Measurements from ENCODE around the gene TAS2R14. TPM values are rescaled to one million over a fixed set of nuclear protein-coding genes. Genes with fewer than 3 reads are reported as not detected.

Gene TAS2R14, protein sequence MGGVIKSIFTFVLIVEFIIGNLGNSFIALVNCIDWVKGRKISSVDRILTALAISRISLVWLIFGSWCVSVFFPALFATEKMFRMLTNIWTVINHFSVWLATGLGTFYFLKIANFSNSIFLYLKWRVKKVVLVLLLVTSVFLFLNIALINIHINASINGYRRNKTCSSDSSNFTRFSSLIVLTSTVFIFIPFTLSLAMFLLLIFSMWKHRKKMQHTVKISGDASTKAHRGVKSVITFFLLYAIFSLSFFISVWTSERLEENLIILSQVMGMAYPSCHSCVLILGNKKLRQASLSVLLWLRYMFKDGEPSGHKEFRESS
- total RNA-seq (ENCODE audit: unreplicated experiment): 2.0 TPM
- long read RNA-seq, partial matches to known transcripts: 0 of 1 reads
- long read RNA-seq, other reads (novel, unspliced or antisense): 1 of 1 reads

DNA sequence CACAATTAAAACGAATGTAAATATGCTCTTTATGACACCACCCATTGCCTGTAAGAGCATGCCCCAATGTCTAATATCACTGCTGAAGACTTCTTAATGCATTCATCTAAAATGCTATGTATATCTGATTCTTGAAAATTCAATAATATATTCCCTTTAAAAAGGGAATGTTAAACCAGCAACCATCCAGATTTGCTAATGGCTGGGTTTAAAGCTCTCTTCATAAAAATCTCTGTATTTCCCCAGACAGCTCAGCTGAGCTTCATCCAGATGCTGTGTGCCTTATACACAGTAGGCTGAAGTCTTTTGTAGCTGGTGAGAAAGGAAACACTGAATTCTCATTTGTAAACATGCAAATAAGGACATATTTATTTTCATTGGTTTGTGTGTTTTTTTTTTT is at the start of gene TAS2R14:
TAS2R14 (minus strand) TSS at position 101 of the 400 bp plus-strand sequence; CDS start at position 45, 56 bp downstream.
- DNase-seq (ENCODE audit: low spot score): no peak
- Mint-ChIP-seq H3K27ac (ENCODE audit: unreplicated experiment) (no peak within 1 kb of the TSS), H3K4me3 (ENCODE audit: unreplicated experiment) (no peak within 1 kb of the TSS), H3K27me3 (ENCODE audit: unreplicated experiment) (no peaks in the 10 kb centered on the region), H3K36me3 (ENCODE audit: low read depth, unreplicated experiment) (no peaks in the 10 kb centered on the region), H3K4me1 (ENCODE audit: unreplicated experiment) (peaks cover 17% of the 10 kb centered on the region), H3K9me3 (ENCODE audit: unreplicated experiment) (no peaks in the 10 kb centered on the region)
- no peak for TF ChIP-seq CTCF (IDR thresholded peaks at IDR 0.05; ENCODE audit: unreplicated experiment)

DNA sequence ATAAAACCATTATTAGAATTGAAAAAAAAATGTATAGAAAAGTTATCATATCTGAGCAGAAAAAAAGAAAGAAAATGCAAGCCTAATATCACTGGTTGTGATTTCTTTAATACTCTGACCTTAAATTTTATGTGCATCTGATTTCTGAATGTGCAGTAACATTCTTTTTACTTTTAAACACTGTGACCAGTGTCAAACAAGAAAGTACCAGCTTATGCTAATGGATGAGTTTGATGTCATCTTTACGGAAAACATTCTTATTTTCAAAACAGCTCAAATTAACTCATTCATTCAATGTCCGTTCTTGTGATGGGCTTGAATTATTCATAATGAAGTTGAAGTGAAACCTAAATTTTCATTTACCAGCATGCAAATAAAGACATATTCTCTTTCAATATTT is 47.7 kb upstream of the TAS2R14 start, which contains the start of gene TAS2R50:
TAS2R50 (minus strand) TSS at position 101 of the 400 bp plus-strand sequence; CDS start at position 49, 52 bp downstream.
- Mint-ChIP-seq H3K4me3 (ENCODE audit: unreplicated experiment) (no peak within 1 kb of the TSS), H3K27me3 (ENCODE audit: unreplicated experiment) (no peaks in the 10 kb centered on the region), H3K9me3 (ENCODE audit: unreplicated experiment) (no peaks in the 10 kb centered on the region), H3K27ac (ENCODE audit: unreplicated experiment) (no peak within 1 kb of the TSS), H3K4me1 (ENCODE audit: unreplicated experiment) (no peaks in the 10 kb centered on the region), H3K36me3 (ENCODE audit: low read depth, unreplicated experiment) (peaks cover 4% of the 10 kb centered on the region)
- DNase-seq (ENCODE audit: low spot score): no peak
- no peak for TF ChIP-seq CTCF (IDR thresholded peaks at IDR 0.05; ENCODE audit: unreplicated experiment)

DNA sequence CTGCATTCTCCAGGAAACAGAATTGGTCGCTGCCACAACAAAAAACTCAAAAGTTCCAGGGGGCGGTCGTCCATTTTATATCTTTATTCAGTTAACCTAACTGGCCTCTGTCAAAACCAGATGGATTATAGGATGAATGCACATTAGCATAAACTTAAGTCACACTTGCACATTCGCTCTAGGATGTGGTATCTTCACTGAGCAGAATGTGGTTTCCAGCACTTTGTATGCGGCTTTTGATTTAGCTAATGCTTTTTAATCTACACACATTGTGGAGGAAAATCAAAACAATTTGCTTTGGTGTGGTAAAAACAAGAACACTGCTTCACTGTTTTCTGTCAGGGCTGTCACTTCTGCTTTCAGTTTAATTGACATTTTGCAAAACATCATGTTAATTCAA is 43.2 kb upstream of the TAS2R14 start:
- DNase-seq (ENCODE audit: low spot score): no peak
- H3K27ac Mint-ChIP-seq (ENCODE audit: unreplicated experiment): no peak overlapping the region
- no peaks in the 10 kb centered on the region for H3K27me3 Mint-ChIP-seq (ENCODE audit: unreplicated experiment)
- no peaks in the 10 kb centered on the region for H3K9me3 Mint-ChIP-seq (ENCODE audit: unreplicated experiment)
- TF ChIP-seq CTCF (IDR thresholded peaks at IDR 0.05; ENCODE audit: unreplicated experiment): no peak
- H3K4me1 Mint-ChIP-seq (ENCODE audit: unreplicated experiment): peaks cover 5% of the 10 kb centered on the region
- H3K4me3 Mint-ChIP-seq (ENCODE audit: unreplicated experiment): no peak overlapping the region
- H3K36me3 Mint-ChIP-seq (ENCODE audit: low read depth, unreplicated experiment): no peaks in the 10 kb centered on the region

GRCh38 chr12:10974965-10975364 is 35.9 kb upstream of the TAS2R14 start:
- Mint-ChIP-seq H3K9me3 (ENCODE audit: unreplicated experiment) (no peaks in the 10 kb centered on the region), H3K36me3 (ENCODE audit: low read depth, unreplicated experiment) (no peaks in the 10 kb centered on the region), H3K27ac (ENCODE audit: unreplicated experiment) (no peak overlapping the region), H3K27me3 (ENCODE audit: unreplicated experiment) (no peaks in the 10 kb centered on the region), H3K4me3 (ENCODE audit: unreplicated experiment) (no peak overlapping the region), H3K4me1 (ENCODE audit: unreplicated experiment) (peaks cover 9% of the 10 kb centered on the region)
- no peak for DNase-seq (ENCODE audit: low spot score)
- TF ChIP-seq CTCF (IDR thresholded peaks at IDR 0.05; ENCODE audit: unreplicated experiment): no peak

DNA sequence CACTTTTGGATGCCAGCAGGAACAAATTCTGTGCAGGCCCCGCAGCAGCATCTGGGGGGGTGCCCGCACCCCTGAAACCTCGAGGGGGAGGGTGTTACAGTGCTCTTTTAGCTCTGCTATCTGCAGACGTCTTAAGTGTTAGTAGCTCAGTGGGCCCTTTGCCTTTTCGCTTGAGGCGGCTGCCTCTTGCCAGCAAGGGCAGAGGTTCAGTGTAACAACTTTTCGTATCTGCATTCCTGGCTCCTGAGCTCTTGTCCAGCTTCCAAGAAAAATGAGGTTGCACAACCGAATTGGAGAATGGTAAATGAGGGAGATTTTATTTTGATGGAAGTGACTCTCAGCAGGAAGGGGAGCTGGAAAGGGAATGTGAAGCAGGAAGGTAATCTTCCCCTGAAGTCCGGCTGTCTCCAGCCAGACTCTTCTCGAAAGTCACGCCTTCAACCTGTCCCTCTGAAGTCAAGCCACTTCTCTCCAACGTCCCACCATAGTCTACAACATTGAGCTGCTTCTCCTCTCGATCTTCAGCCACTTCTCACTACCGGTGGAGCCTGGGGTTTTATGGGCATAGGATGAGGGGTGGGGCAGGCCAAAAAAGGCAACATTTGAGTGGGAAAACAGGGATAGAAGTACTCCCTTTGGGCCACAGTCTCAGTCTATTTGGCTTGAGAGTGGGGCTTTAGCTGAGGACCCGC is 29.8 kb upstream of the TAS2R14 start:
- H3K27ac Mint-ChIP-seq (ENCODE audit: unreplicated experiment): no peak overlapping the region

More for the DNA sequence above, 29.8 kb upstream of the TAS2R14 start:
- H3K4me3 Mint-ChIP-seq (ENCODE audit: unreplicated experiment): no peak overlapping the region
- no peaks in the 10 kb centered on the region for H3K36me3 Mint-ChIP-seq (ENCODE audit: low read depth, unreplicated experiment)
- no peaks in the 10 kb centered on the region for H3K9me3 Mint-ChIP-seq (ENCODE audit: unreplicated experiment)
- TF ChIP-seq CTCF (IDR thresholded peaks at IDR 0.05; ENCODE audit: unreplicated experiment): no peak
- DNase-seq (ENCODE audit: low spot score): no peak
- no peaks in the 10 kb centered on the region for H3K27me3 Mint-ChIP-seq (ENCODE audit: unreplicated experiment)
- H3K4me1 Mint-ChIP-seq (ENCODE audit: unreplicated experiment): peaks cover 6% of the 10 kb centered on the region
